IPS DF 19.7 (cell line): ENCODE measurements around the gene SGK1.
A peak's percentile ranks its signal among the peaks of the same experiment; 100 is the strongest.

ENCODE experiments used
- DNase-seq: peaks from one replicate; pipeline ENCODE4 v3.0.0-alpha.2; 2013; ENCODE audit warnings: low read depth, low spot score

Gene SGK1

GRCh38 chr6:134317471-134318131 lies at the start of gene SGK1:
Gene SGK1, minus strand, starts transcription at chr6:134318112. Its CDS starts 652 bp downstream, at chr6:134317460.
- peak; percentile 25 for DNase-seq

- no peak for DNase-seq
Measured at GRCh38 chr6:134363323-134364039, 45.6 kb upstream of the SGK1 start.

- DNase-seq, result no peak
Measured at GRCh38 chr6:134361011-134361410, 43.1 kb upstream of the SGK1 start.

GRCh38 chr6:134359302-134359701 lies 41.4 kb upstream of the SGK1 start:
- no peak for DNase-seq

- DNase-seq, result no peak
Measured at GRCh38 chr6:134358320-134358719, 40.4 kb upstream of the SGK1 start.

- DNase-seq, result no peak
Measured at GRCh38 chr6:134357022-134357487, 39.1 kb upstream of the SGK1 start.

- DNase-seq, result no peak
Measured at GRCh38 chr6:134356405-134356804, 38.5 kb upstream of the SGK1 start.

GRCh38 chr6:134352786-134353480 lies 35.0 kb upstream of the SGK1 start:
- no peak for DNase-seq

GRCh38 chr6:134351615-134352474 lies 33.9 kb upstream of the SGK1 start:
- no peak for DNase-seq

GRCh38 chr6:134347885-134348805 lies 30.2 kb upstream of the SGK1 start:
- no peak for DNase-seq

GRCh38 chr6:134346932-134347545 lies 29.1 kb upstream of the SGK1 start:
- DNase-seq, result no peak

GRCh38 chr6:134345789-134346188 lies 27.9 kb upstream of the SGK1 start:
- no peak for DNase-seq

GRCh38 chr6:134343066-134343465 lies 25.2 kb upstream of the SGK1 start:
- DNase-seq, result no peak

- no peak for DNase-seq
Measured at GRCh38 chr6:134341999-134342567, 24.2 kb upstream of the SGK1 start.

- DNase-seq, result no peak
Measured at GRCh38 chr6:134340179-134340975, 22.5 kb upstream of the SGK1 start.

GRCh38 chr6:134339216-134339615 lies 21.3 kb upstream of the SGK1 start:
- DNase-seq, result no peak

- DNase-seq, result no peak
Measured at GRCh38 chr6:134331256-134331655, 13.3 kb upstream of the SGK1 start.

- DNase-seq, result no peak
Measured at GRCh38 chr6:134330555-134330954, 12.6 kb upstream of the SGK1 start.

GRCh38 chr6:134328792-134329191 lies 10.9 kb upstream of the SGK1 start:
- DNase-seq, result no peak
